Mesendoderm (in vitro differentiated cells): Measurements from ENCODE around the gene TCP11L2. TPM values are rescaled to one million over a fixed set of nuclear protein-coding genes. Genes with fewer than 3 reads are reported as not detected.

Experiments
- DNase-seq: peaks from one replicate; pipeline ENCODE4 v3.0.0; 2013
- H2AK5ac ChIP-seq: 2 replicates; pipeline ENCODE4 v1.6.1; 2013; ENCODE audit warnings: low read length, inconsistent platforms
- H2BK120ac ChIP-seq: 2 replicates; pipeline ENCODE4 v1.6.1; 2013; ENCODE audit warnings: low read depth, mild to moderate bottlenecking, low read length, moderate library complexity, mixed read lengths
- H2BK15ac ChIP-seq: replicated peaks from 2 replicates; pipeline ENCODE4 v1.6.1; 2013; ENCODE audit warnings: low read depth, mild to moderate bottlenecking, moderate library complexity
- H2BK5ac ChIP-seq: 2 replicates; pipeline ENCODE4 v1.6.1; 2013; ENCODE audit warnings: low read length, inconsistent platforms
- H3K18ac ChIP-seq: 2 replicates; pipeline ENCODE4 v1.6.1; 2013; ENCODE audit warnings: mild to moderate bottlenecking, low read length, mixed read lengths
- H3K23ac ChIP-seq: one replicate; pipeline ENCODE4 v1.6.1; 2013; ENCODE audit warnings: low read length
- H3K27ac ChIP-seq: 2 replicates; pipeline ENCODE4 v1.5.1; 2013; ENCODE audit warnings: low read depth, mild to moderate bottlenecking, inconsistent platforms, low read length, moderate library complexity
- H3K27me3 ChIP-seq: 2 replicates; pipeline ENCODE4 v1.6.1; 2013; ENCODE audit warnings: low read length, control low read depth, mild to moderate bottlenecking, inconsistent platforms; ENCODE audit not compliant: insufficient read depth, poor library complexity
- H3K36me3 ChIP-seq: 2 replicates; pipeline ENCODE4 v1.6.1; 2013; ENCODE audit warnings: low read length, inconsistent platforms; ENCODE audit not compliant: control insufficient read depth, insufficient read depth
- H3K4ac ChIP-seq: one replicate; pipeline ENCODE4 v1.6.1; 2013; ENCODE audit warnings: low read depth, mild to moderate bottlenecking, low read length, moderate library complexity
- H3K4me1 ChIP-seq: 2 replicates; pipeline ENCODE4 v1.6.1; 2013; ENCODE audit warnings: low read depth, low read length, inconsistent platforms; ENCODE audit not compliant: control insufficient read depth
- H3K4me2 ChIP-seq: 2 replicates; pipeline ENCODE4 v1.6.1; 2013; ENCODE audit warnings: low read length
- H3K4me3 ChIP-seq: 2 replicates; pipeline ENCODE4 v1.5.1; 2013; ENCODE audit warnings: mild to moderate bottlenecking, low read length
- H3K56ac ChIP-seq: one replicate; pipeline ENCODE4 v1.6.1; 2013; ENCODE audit warnings: low read length
- H3K79me1 ChIP-seq: 2 replicates; pipeline ENCODE4 v1.6.1; 2013; ENCODE audit warnings: low read length, inconsistent platforms
- H3K79me2 ChIP-seq: 2 replicates; pipeline ENCODE4 v1.6.1; 2013; ENCODE audit warnings: mild to moderate bottlenecking, low read length; ENCODE audit not compliant: control insufficient read depth, insufficient read depth
- H3K9ac ChIP-seq: 2 replicates; pipeline ENCODE4 v1.6.1; 2013; ENCODE audit warnings: low read length, inconsistent platforms
- H4K5ac ChIP-seq: one replicate; pipeline ENCODE4 v1.6.1; 2013; ENCODE audit warnings: low read length
- H4K8ac ChIP-seq: one replicate; pipeline ENCODE4 v1.6.1; 2013; ENCODE audit warnings: low read depth, mild to moderate bottlenecking, control low read depth, low read length, moderate library complexity
- WGBS: extraction: QIAGEN DNeasy Blood & Tissue Kit; methylation state at CpG from one replicate; pipeline ENCODE4 v1.1.7; 2013; ENCODE audit warnings: low lambda C conversion rate, missing lambda C conversion rate; ENCODE audit not compliant: insufficient coverage; ENCODE audit errors: extremely low coverage; 5-methylcytosine and 5-hydroxymethylcytosine counted together
- polyA plus RNA-seq, 2 experiments: library from polyadenylated mRNA; stranded (reverse); fragments of 200-250 nt; gene quantifications; one replicate each; pipeline ENCODE4 v1.2.3, GENCODE V29; 2013

The TCP11L2 gene
- 2.1 TPM for polyA plus RNA-seq (2013, experiment 1 of 2)
- 1.6 TPM for polyA plus RNA-seq (2013, experiment 2 of 2)

DNA sequence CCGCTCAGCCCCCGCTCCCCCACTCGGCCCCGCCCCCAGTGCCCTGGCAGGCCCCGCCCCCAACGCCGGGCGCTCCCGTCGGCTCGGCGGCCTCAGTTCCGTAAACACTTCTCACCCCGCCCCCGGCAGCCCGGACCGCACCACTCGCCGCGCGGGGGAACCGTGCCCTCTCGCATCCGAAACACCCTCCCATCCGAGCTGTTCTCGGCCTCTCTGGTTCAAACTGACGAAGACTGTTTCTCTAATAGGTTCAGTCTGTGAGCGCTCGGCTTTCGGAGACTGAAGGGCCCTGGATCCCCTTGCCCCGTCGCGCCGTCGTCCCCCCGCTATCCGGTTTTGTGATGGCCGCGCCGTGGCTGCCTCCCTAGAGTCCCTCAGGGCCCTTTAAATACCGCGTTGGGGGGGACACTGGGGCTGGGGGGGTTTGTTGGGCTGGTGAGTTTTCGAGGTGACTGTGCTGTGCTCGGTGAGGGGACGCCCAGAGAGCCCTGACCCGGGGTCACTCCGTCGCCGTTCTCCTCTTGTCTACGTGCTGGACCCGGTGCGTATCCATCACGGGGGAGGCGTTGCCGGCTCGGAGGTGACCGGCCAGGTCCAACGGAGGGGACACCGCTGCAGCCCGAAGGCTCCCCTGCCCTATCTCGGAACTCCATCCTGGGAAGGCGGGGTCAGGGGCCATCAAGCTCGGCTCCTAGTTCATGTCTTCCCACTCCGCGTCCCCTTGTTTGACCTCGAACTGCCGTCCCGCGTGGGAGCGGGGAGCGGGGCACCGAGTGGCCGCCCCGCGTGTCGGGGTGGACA is at the start of gene TCP11L2:
TCP11L2 (plus strand) TSS at position 333 of the 801 bp plus-strand sequence. CDS start 8,343 bp downstream, outside the sequence.
- Histone ChIP-seq H3K18ac (no peak within 1 kb of the TSS), H4K8ac (no peak within 1 kb of the TSS), H2BK15ac (no peak within 1 kb of the TSS), H3K23ac (peak within 1 kb of the TSS; percentile 52), H2AK5ac (no peak within 1 kb of the TSS), H3K4me1 (peaks cover 2% of the 10 kb centered on the region), H3K27ac (no peak within 1 kb of the TSS), H3K79me1 (no peaks in the 10 kb centered on the region), H2BK120ac (no peak within 1 kb of the TSS), H4K5ac (no peak within 1 kb of the TSS), H3K9ac (peak within 1 kb of the TSS; percentile 71), H3K4ac (no peak within 1 kb of the TSS), H3K56ac (peak within 1 kb of the TSS; percentile 76), H3K36me3 (no peaks in the 10 kb centered on the region), H3K4me3 (peak within 1 kb of the TSS; percentile 77), H3K27me3 (no peaks in the 10 kb centered on the region), H3K4me2 (peak within 1 kb of the TSS; percentile 95), H2BK5ac (no peak within 1 kb of the TSS), H3K79me2 (no peaks in the 10 kb centered on the region)
- no CpG with 5 or more reads among the region's 76 CpGs for WGBS
- DNase-seq: peak; percentile 83

DNA sequence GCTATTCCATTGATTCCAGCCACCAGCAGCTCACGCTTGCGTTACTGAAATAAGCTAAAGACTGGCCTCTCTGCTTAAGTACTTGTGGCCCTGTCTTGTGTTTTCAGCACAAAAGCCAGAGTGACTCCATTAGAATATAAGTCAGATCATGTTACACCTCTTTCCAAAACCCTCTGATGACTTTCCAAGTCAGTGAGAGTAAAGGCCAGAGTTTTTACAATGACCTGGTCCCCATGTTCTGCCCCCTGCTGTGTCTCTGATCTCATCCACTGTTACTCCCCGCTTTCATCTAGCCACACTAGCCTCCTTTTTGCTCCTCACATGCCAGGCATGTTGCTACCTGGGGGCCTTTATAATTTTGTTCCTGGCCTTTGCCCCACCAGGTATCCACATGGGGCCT is 47.8 kb upstream of the TCP11L2 start:
- no peak overlapping the region for H4K5ac ChIP-seq
- no peak overlapping the region for H3K27ac ChIP-seq
- no peaks in the 10 kb centered on the region for H3K36me3 ChIP-seq
- no peak overlapping the region for H2AK5ac ChIP-seq
- peaks cover 5% of the 10 kb centered on the region for H3K4me1 ChIP-seq
- H3K79me2 ChIP-seq: no peaks in the 10 kb centered on the region
- H3K23ac ChIP-seq: no peak overlapping the region
- H2BK120ac ChIP-seq: no peak overlapping the region
- H3K56ac ChIP-seq: no peak overlapping the region
- peak; percentile 65 for DNase-seq
- H4K8ac ChIP-seq: no peak overlapping the region
- no peaks in the 10 kb centered on the region for H3K79me1 ChIP-seq
- no peak overlapping the region for H2BK15ac ChIP-seq
- H3K4me3 ChIP-seq: no peak overlapping the region
- H3K18ac ChIP-seq: no peak overlapping the region
- no peak overlapping the region for H3K9ac ChIP-seq
- no peak overlapping the region for H3K4ac ChIP-seq
- H2BK5ac ChIP-seq: no peak overlapping the region
- no peaks in the 10 kb centered on the region for H3K27me3 ChIP-seq
- no CpG with 5 or more reads among the region's 3 CpGs for WGBS
- H3K4me2 ChIP-seq: no peak overlapping the region

DNA sequence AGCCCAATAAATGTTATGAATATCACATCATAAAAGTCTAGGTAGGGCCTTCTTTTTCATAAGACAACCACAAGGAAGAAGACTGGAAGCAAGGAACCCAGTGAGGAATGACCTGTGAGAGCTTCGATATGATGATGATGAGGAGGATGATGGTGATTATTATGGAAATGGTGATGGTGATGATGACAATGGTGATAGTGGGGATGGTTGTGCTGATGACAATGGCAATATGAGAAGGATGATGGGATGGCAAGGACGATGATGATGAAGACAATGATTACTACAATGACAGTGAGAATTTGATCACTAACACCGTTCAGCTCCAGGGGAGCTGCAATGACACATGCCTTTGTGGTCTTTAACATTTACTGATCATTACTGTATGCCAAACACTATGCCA is 47.0 kb upstream of the TCP11L2 start:
- Histone ChIP-seq H3K79me2 (no peaks in the 10 kb centered on the region), H3K79me1 (no peaks in the 10 kb centered on the region), H2BK5ac (no peak overlapping the region), H3K4me2 (no peak overlapping the region), H3K9ac (no peak overlapping the region), H3K4me1 (peaks cover 5% of the 10 kb centered on the region), H3K4ac (no peak overlapping the region), H2BK120ac (no peak overlapping the region), H3K56ac (no peak overlapping the region), H3K27ac (no peak overlapping the region), H3K18ac (no peak overlapping the region), H3K27me3 (no peaks in the 10 kb centered on the region), H3K4me3 (no peak overlapping the region), H2BK15ac (no peak overlapping the region), H3K36me3 (no peaks in the 10 kb centered on the region), H3K23ac (no peak overlapping the region), H2AK5ac (no peak overlapping the region), H4K5ac (no peak overlapping the region), H4K8ac (no peak overlapping the region)
- DNase-seq: no peak
- no CpG with 5 or more reads among the region's 3 CpGs for WGBS

DNA sequence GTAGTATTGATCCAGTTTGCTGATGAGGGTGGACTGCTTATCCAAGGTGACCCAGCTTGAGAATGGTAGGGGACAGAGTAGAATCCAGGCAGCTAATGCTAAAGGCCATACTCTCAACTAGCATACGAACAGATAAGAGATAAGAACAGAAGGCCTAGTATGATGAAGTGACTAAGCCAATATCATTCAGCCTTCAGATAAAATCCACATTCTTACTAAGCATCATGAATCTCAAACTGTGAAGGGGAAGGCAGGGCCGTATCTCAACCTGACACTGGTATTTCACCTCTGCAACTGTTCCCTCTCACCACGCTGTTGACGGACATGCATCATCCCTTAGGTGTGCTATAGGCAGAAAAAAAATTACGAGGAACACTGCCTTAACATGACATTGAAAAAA is 46.6 kb upstream of the TCP11L2 start:
- H3K9ac ChIP-seq: no peak overlapping the region
- no peak overlapping the region for H4K8ac ChIP-seq
- no peak overlapping the region for H3K27ac ChIP-seq
- peak; percentile 40 for DNase-seq
- no peak overlapping the region for H2BK120ac ChIP-seq
- no peak overlapping the region for H3K56ac ChIP-seq
- H3K4me2 ChIP-seq: no peak overlapping the region
- no peak overlapping the region for H2AK5ac ChIP-seq
- WGBS: no CpG with 5 or more reads among the region's 5 CpGs
- no peak overlapping the region for H2BK5ac ChIP-seq
- no peak overlapping the region for H3K18ac ChIP-seq
- no peaks in the 10 kb centered on the region for H3K27me3 ChIP-seq
- no peak overlapping the region for H4K5ac ChIP-seq
- no peak overlapping the region for H3K23ac ChIP-seq
- H3K36me3 ChIP-seq: no peaks in the 10 kb centered on the region
- H3K79me2 ChIP-seq: no peaks in the 10 kb centered on the region
- H3K4me3 ChIP-seq: no peak overlapping the region
- H3K4ac ChIP-seq: no peak overlapping the region
- peaks cover 5% of the 10 kb centered on the region for H3K4me1 ChIP-seq
- no peaks in the 10 kb centered on the region for H3K79me1 ChIP-seq
- H2BK15ac ChIP-seq: no peak overlapping the region

DNA sequence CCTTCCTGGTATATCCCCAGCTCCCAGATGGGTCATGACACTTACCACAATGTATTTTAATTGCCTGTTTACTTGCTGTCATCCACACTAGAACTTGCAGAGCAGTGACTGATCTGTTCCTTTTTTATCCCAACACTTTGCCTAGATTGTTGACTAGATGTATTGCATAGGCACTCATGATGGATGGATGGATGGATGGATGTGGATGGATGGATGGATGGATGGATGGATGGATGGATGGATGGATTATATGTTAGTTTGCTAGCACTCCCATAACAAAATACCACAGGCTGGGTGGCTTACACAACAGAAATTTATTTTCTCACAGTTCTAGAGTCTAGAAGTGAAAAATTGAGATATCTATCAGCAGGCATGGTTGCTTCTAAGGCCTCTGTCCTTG is 46.0 kb upstream of the TCP11L2 start:
- Histone ChIP-seq H3K18ac (no peak overlapping the region), H3K4me2 (no peak overlapping the region), H2BK120ac (no peak overlapping the region), H3K4ac (no peak overlapping the region), H3K4me3 (no peak overlapping the region), H2BK5ac (no peak overlapping the region), H3K36me3 (no peaks in the 10 kb centered on the region), H3K23ac (no peak overlapping the region), H4K8ac (no peak overlapping the region), H2BK15ac (no peak overlapping the region), H3K9ac (no peak overlapping the region), H3K79me1 (no peaks in the 10 kb centered on the region), H3K79me2 (no peaks in the 10 kb centered on the region), H2AK5ac (no peak overlapping the region), H3K4me1 (peaks cover 5% of the 10 kb centered on the region), H3K27me3 (no peaks in the 10 kb centered on the region), H3K56ac (no peak overlapping the region), H4K5ac (no peak overlapping the region), H3K27ac (no peak overlapping the region)
- DNase-seq: no peak

DNA sequence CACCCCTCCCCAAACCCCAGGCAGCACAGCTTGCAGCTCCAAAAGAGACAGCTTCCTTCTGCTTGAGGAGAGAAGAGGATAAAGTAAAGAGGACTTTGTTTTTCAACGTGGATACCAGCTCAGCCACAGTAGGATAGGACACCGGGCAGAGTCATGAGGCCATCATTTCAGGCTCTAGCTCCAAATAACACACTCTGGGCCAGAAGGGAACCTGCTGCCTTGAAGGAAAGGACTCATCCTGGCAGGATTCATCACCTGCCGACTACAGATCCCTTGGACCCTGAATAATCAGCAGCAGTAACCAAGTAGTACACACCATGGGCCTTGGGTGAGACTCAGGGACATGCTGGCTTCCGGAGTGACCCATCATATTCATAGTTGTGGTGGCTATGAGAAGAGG is 44.3 kb upstream of the TCP11L2 start:
- H3K4me1 ChIP-seq: peaks cover 5% of the 10 kb centered on the region
- no peak overlapping the region for H3K4me3 ChIP-seq
- no peak overlapping the region for H2AK5ac ChIP-seq
- no peak overlapping the region for H4K8ac ChIP-seq
- no peaks in the 10 kb centered on the region for H3K36me3 ChIP-seq
- H3K4me2 ChIP-seq: no peak overlapping the region
- no peak overlapping the region for H4K5ac ChIP-seq
- H3K79me1 ChIP-seq: no peaks in the 10 kb centered on the region
- no peak overlapping the region for H3K23ac ChIP-seq
- no peak overlapping the region for H3K9ac ChIP-seq
- H2BK15ac ChIP-seq: no peak overlapping the region
- whole genome bisulfite sequencing: no CpG with 5 or more reads among the region's 4 CpGs
- no peak overlapping the region for H3K18ac ChIP-seq
- no peak overlapping the region for H3K27ac ChIP-seq
- no peak overlapping the region for H2BK5ac ChIP-seq
- H3K79me2 ChIP-seq: no peaks in the 10 kb centered on the region
- H2BK120ac ChIP-seq: no peak overlapping the region
- H3K56ac ChIP-seq: no peak overlapping the region
- no peak overlapping the region for H3K4ac ChIP-seq
- DNase-seq: no peak
- H3K27me3 ChIP-seq: no peaks in the 10 kb centered on the region
